HG03039 (cell line): ENCODE results near the gene ADAM19.

Experiments used
- ATAC-seq: cut with Tn5 transposase; IDR thresholded peaks from one replicate; pipeline ENCODE4 v1.9.1; 2021; ENCODE audit warnings: mild to moderate bottlenecking, moderate library complexity; ENCODE audit not compliant: unreplicated experiment

Gene ADAM19

GRCh38 chr5:157544623-157544989 is 31.0 kb downstream of the ADAM19 start:
- ATAC-seq, result no peak

GRCh38 chr5:157543825-157544622 is 31.6 kb downstream of the ADAM19 start:
- ATAC-seq, result no peak

- ATAC-seq, result no peak
Observed at GRCh38 chr5:157542282-157543000, 33.1 kb downstream of the ADAM19 start.

GRCh38 chr5:157541447-157542118 is 34.0 kb downstream of the ADAM19 start:
- peak; percentile 12 for ATAC-seq

- ATAC-seq, result peak; percentile 93
Observed at GRCh38 chr5:157540707-157541446, 34.7 kb downstream of the ADAM19 start.

GRCh38 chr5:157540124-157540523 is 35.5 kb downstream of the ADAM19 start:
- ATAC-seq, result no peak

- ATAC-seq, result no peak
Observed at GRCh38 chr5:157539503-157540022, 36.0 kb downstream of the ADAM19 start.

GRCh38 chr5:157538311-157538710 is 37.3 kb downstream of the ADAM19 start:
- no peak for ATAC-seq

- ATAC-seq, result no peak
Observed at GRCh38 chr5:157535042-157535865, 40.3 kb downstream of the ADAM19 start.

GRCh38 chr5:157533011-157533481 is 42.5 kb downstream of the ADAM19 start:
- no peak for ATAC-seq

- ATAC-seq, result no peak
Observed at GRCh38 chr5:157532022-157532421, 43.6 kb downstream of the ADAM19 start.

GRCh38 chr5:157530226-157530972 is 45.2 kb downstream of the ADAM19 start:
- no peak for ATAC-seq

- no peak for ATAC-seq
Observed at GRCh38 chr5:157529002-157529401, 46.6 kb downstream of the ADAM19 start.

- ATAC-seq, result no peak
Observed at GRCh38 chr5:157528036-157528632, 47.4 kb downstream of the ADAM19 start.

- ATAC-seq, result no peak
Observed at GRCh38 chr5:157524887-157525286, 50.7 kb downstream of the ADAM19 start.

- ATAC-seq, result no peak
Observed at GRCh38 chr5:157523976-157524375, 51.6 kb downstream of the ADAM19 start.

- ATAC-seq, result no peak
Observed at GRCh38 chr5:157521704-157522029, 53.9 kb downstream of the ADAM19 start.

GRCh38 chr5:157520911-157521703 is 54.5 kb downstream of the ADAM19 start:
- no peak for ATAC-seq
